HCT116 (cell line): ENCODE results near the gene CWC15.

ENCODE experiments used
- EZH2 ChIP-seq: fragments of 200-600 bp; sonication (generic); IDR thresholded peaks from 2 replicates; pipeline ENCODE4 v1.6.1; 2017; ENCODE audit warnings: antibody characterized with exemption, mixed run types
- MAX ChIP-seq: IDR thresholded peaks from 2 replicates; pipeline ENCODE4 v1.6.1; 2012
- POLR2AphosphoS5 ChIP-seq: IDR thresholded peaks from 2 replicates; pipeline ENCODE4 v1.6.1; 2011; ENCODE audit warnings: mild to moderate bottlenecking, low read depth, low read length, moderate library complexity
- SP1 ChIP-seq: IDR thresholded peaks from 2 replicates; pipeline ENCODE4 v1.6.1; 2012; ENCODE audit warnings: low read depth
- TF ChIP-seq, protein P1 (sequence below), 3 experiments: fragments of 200-600 bp in 1 of 3; sonication (generic) in 1 of 3; IDR thresholded peaks in 2 of 3; conservative IDR thresholded peaks in 1 of 3; 2 replicates each; pipeline ENCODE4 v1.5.1; 2012 to 2017; ENCODE audit warnings: low read depth in 2 of 3, low read length in 2 of 3, antibody characterized with exemption in 1 of 3, borderline replicate concordance in 1 of 3, control low read depth in 1 of 3, mild to moderate bottlenecking in 1 of 3, mixed read lengths in 1 of 3, mixed run types in 1 of 3, moderate library complexity in 1 of 3; ENCODE audit not compliant: insufficient read depth in 1 of 3

DNA sequence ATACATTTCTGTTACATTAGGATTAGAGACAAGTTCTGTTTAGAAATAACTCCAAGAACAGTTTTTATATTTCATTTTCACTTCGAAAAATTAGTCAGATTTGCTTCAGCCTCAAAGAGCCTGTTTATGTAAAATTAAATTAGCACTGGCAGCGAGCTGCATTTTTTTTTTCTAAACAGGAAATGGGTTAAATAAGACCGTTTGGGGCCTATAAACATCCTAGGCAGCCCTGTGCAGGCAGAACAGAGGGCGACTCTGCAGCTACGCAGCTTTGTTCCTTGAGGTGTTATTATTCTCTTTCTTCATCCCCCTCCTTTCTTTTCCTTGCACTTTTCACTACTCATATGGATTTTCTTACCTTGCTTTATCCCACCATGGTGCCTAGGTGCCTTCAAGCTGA is 48.7 kb downstream of the CWC15 start:
- TF ChIP-seq, protein P1, sequence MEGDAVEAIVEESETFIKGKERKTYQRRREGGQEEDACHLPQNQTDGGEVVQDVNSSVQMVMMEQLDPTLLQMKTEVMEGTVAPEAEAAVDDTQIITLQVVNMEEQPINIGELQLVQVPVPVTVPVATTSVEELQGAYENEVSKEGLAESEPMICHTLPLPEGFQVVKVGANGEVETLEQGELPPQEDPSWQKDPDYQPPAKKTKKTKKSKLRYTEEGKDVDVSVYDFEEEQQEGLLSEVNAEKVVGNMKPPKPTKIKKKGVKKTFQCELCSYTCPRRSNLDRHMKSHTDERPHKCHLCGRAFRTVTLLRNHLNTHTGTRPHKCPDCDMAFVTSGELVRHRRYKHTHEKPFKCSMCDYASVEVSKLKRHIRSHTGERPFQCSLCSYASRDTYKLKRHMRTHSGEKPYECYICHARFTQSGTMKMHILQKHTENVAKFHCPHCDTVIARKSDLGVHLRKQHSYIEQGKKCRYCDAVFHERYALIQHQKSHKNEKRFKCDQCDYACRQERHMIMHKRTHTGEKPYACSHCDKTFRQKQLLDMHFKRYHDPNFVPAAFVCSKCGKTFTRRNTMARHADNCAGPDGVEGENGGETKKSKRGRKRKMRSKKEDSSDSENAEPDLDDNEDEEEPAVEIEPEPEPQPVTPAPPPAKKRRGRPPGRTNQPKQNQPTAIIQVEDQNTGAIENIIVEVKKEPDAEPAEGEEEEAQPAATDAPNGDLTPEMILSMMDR (IDR thresholded peaks at IDR 0.05 in 2 of 3, conservative IDR thresholded peaks at IDR 0.05 in 1 of 3; ENCODE audit: borderline replicate concordance in 1 of 3, insufficient read depth in 1 of 3, low read depth in 2 of 3, low read length in 2 of 3): no peak
- TF ChIP-seq POLR2AphosphoS5: no peak
- no peak for TF ChIP-seq SP1
- TF ChIP-seq EZH2: no peak
- no peak for TF ChIP-seq MAX
